HepG2 (cell line): ENCODE data around the gene DNAJC5. TPM values are rescaled to one million over a fixed set of nuclear protein-coding genes. Genes with fewer than 3 reads are reported as not detected.

Experiments
- CEBPZ ChIP-seq: IDR thresholded peaks from 2 replicates; pipeline ENCODE4 v1.6.1; 2012; ENCODE audit warnings: low read length, improper control_type of control experiment
- HCFC1 ChIP-seq: fragments of 150-350 bp; IDR thresholded peaks from 2 replicates; pipeline ENCODE4 v1.6.1; 2014; ENCODE audit warnings: low read depth, low read length
- HOXA7 ChIP-seq: sonication (generic); formaldehyde crosslinking; IDR thresholded peaks from 2 replicates; pipeline ENCODE4 v1.8.1; 2022; ENCODE audit warnings: mild to moderate bottlenecking, missing genetic modification reagents, moderate library complexity
- RFXANK ChIP-seq: IDR thresholded peaks from 2 replicates; pipeline ENCODE4 v1.6.1; 2016
- SOX6 ChIP-seq, 2 experiments: fragments of 450-650 bp in 1 of 2; sonication (generic) in 1 of 2; formaldehyde crosslinking in 1 of 2; IDR thresholded peaks; 2 replicates each; pipeline versions ENCODE4 v1.4.0 to v1.6.1; 2017 to 2020; ENCODE audit warnings: antibody characterized with exemption in 1 of 2, mild to moderate bottlenecking in 1 of 2, missing genetic modification reagents in 1 of 2
- TFAP4 ChIP-seq: sonication (generic); IDR thresholded peaks from 2 replicates; pipeline ENCODE4 v1.6.1; 2016; ENCODE audit warnings: low read depth, borderline replicate concordance
- WIZ ChIP-seq: sonication (generic); formaldehyde crosslinking; IDR thresholded peaks from 2 replicates; pipeline ENCODE4 v1.5.1; 2020; ENCODE audit warnings: mild to moderate bottlenecking, missing genetic modification reagents
- ZNF281 ChIP-seq: sonication (generic); formaldehyde crosslinking; IDR thresholded peaks from 2 replicates; pipeline ENCODE4 v1.4.0; 2020; ENCODE audit warnings: missing genetic modification reagents, borderline replicate concordance
- ZNF687 ChIP-seq: sonication (generic); formaldehyde crosslinking; IDR thresholded peaks from 2 replicates; pipeline ENCODE4 v1.5.1; 2020; ENCODE audit warnings: mild to moderate bottlenecking, missing genetic modification reagents, moderate library complexity
- ZNF704 ChIP-seq: sonication (generic); formaldehyde crosslinking; IDR thresholded peaks from 2 replicates; pipeline ENCODE4 v1.8.1; 2023; ENCODE audit warnings: mild to moderate bottlenecking, inconsistent platforms, moderate library complexity, missing genetic modification reagents, borderline replicate concordance
- polyA plus RNA-seq, 8 experiments: library from polyadenylated mRNA; depleted of rRNA in 3 of 8; stranded (reverse) in 7 of 8; unstranded in 1 of 8; fragments of >200 nt; fragmentation: Illumina TruSeq in 4 of 8; extraction: Trizol in 4 of 8; gene quantifications; 2 replicates each; pipeline versions ENCODE4 v1.2.1 to v1.2.3, GENCODE V29; 2011 to 2016; ENCODE audit warnings: low read depth in 4 of 8, missing spikeins in 1 of 8, mixed read lengths in 1 of 8; ENCODE audit not compliant: insufficient read depth in 1 of 8
- total RNA-seq, 5 experiments: library from RNA; depleted of rRNA; stranded (reverse); fragments of >200 nt; fragmentation: Illumina TruSeq; extraction: Trizol; gene quantifications; 2 replicates each; pipeline ENCODE4 v1.2.3, GENCODE V29; 2016; ENCODE audit warnings: low read depth in 1 of 5

DNAJC5 gene
- total and polyA plus RNA-seq, 2 of the 13 experiments (the other 11 are each of a cell fraction or from before 2014, with no cell fraction given), result 42.8 to 64.5 TPM

- TF ChIP-seq ZNF687 (peak; percentile 78), HCFC1 (peak; percentile 7; the same call in 1 of the 2 replicates), CEBPZ (no peak), HOXA7 (CRISPR knock-in tag) (no peak), RFXANK (CRISPR knock-in tag) (no peak), ZNF281 (CRISPR knock-in tag) (peak; percentile 92), WIZ (CRISPR knock-in tag) (peak; percentile 31; the same call in 1 of the 2 replicates), ZNF704 (peak; percentile 78; the same call in 1 of the 2 replicates), SOX6 (IDR thresholded peaks at IDR 0.05) (no peak), SOX6 (CRISPR knock-in tag; IDR thresholded peaks at IDR 0.05) (no peak; the same call in 1 of the 2 replicates), TFAP4 (no peak)
These were observed 75.2 kb downstream of the DNAJC5 start, which contains the start of gene ZNF512B (continued) for GRCh38 chr20:63969838-63970713.
